Sigmoid colon (tissue), 7 donors: Measurements from ENCODE around the gene CRISP2. TPM values are rescaled to one million over a fixed set of nuclear protein-coding genes. Genes with fewer than 3 reads are reported as not detected.

Experiments
- DNase-seq: peaks from one replicate; pipeline ENCODE4 v3.0.0-alpha.2; 2019
- H3K27ac ChIP-seq, 4 donors: fragments of 200-600 bp; sonication (generic); one replicate each; pipeline ENCODE4 v1.5.1; 2016 to 2019; ENCODE audit warnings: mild to moderate bottlenecking in 1 of 4
- H3K27me3 ChIP-seq, 3 donors: fragments of 200-600 bp; sonication (generic); one replicate each; pipeline ENCODE4 v1.5.1; 2019; ENCODE audit warnings: mild to moderate bottlenecking in 1 of 3
- H3K36me3 ChIP-seq, 4 donors: fragments of 200-600 bp; sonication (generic); one replicate each; pipeline ENCODE4 v1.5.1; 2016 to 2019
- H3K4me1 ChIP-seq, 4 donors: fragments of 200-600 bp; sonication (generic); one replicate each; pipeline ENCODE4 v1.5.1; 2017 to 2019
- H3K4me3 ChIP-seq, 4 donors: fragments of 200-600 bp; sonication (generic); one replicate each; pipeline ENCODE4 v1.5.1; 2017 to 2019; ENCODE audit warnings: mild to moderate bottlenecking in 2 of 4, moderate library complexity in 1 of 4
- H3K9me3 ChIP-seq, 4 donors: fragments of 200-600 bp in 3 of 4; sonication (generic) in 3 of 4; one replicate each; pipeline versions ENCODE4 v1.5.1 to v1.6.1; 2013 to 2019
- EP300 ChIP-seq, 4 donors: sonication (generic); formaldehyde crosslinking; IDR thresholded peaks; one replicate each; pipeline ENCODE4 v1.6.1; 2017; ENCODE audit warnings: antibody characterized with exemption in 4 of 4
- POLR2A ChIP-seq, 2 donors: fragments of 450-650 bp; IDR thresholded peaks; one replicate each; pipeline ENCODE4 v1.6.1; 2016; ENCODE audit warnings: antibody characterized with exemption in 2 of 2, mild to moderate bottlenecking in 2 of 2, moderate library complexity in 2 of 2
- POLR2AphosphoS5 ChIP-seq, 4 donors: sonication (generic); formaldehyde crosslinking; IDR thresholded peaks; one replicate each; pipeline ENCODE4 v1.6.1; 2017; ENCODE audit warnings: antibody characterized with exemption in 4 of 4
- WGBS, 2 donors: extraction: QIAGEN DNeasy Blood & Tissue Kit; methylation state at CpG; one replicate each; pipeline ENCODE4 v1.1.7; 2013; 5-methylcytosine and 5-hydroxymethylcytosine counted together
- intact Hi-C: fragments of 100-400 bp; cut with DNase I; formaldehyde crosslinking; loops from one replicate; pipeline ENCODE4 v1.15.1; 2023
- polyA plus RNA-seq, 3 donors: library from polyadenylated mRNA; stranded (reverse); fragments of 200-250 nt; gene quantifications; one replicate each; pipeline ENCODE4 v1.2.3, GENCODE V29; 2013
- total RNA-seq, 4 donors: library from RNA; depleted of rRNA; stranded (reverse); fragments of >200 nt; gene quantifications; one replicate each; pipeline ENCODE4 v1.1.0, GENCODE V29; 2016
- TF ChIP-seq, protein P1 (sequence below), 4 experiments: fragments of 450-650 bp in 3 of 4; fragments of 200-600 bp in 1 of 4; IDR thresholded peaks; one replicate each; pipeline ENCODE4 v1.5.1; 2016 to 2019; ENCODE audit warnings: antibody characterized with exemption in 4 of 4, mild to moderate bottlenecking in 3 of 4, moderate library complexity in 2 of 4
- donor health status: healthy with polysubstance abuse.
- donor health status: Bipolar disorder and iron deficiency.
- donor health status: healthy.

The CRISP2 gene
- total and polyA plus RNA-seq, 7 donors = not detected

DNA sequence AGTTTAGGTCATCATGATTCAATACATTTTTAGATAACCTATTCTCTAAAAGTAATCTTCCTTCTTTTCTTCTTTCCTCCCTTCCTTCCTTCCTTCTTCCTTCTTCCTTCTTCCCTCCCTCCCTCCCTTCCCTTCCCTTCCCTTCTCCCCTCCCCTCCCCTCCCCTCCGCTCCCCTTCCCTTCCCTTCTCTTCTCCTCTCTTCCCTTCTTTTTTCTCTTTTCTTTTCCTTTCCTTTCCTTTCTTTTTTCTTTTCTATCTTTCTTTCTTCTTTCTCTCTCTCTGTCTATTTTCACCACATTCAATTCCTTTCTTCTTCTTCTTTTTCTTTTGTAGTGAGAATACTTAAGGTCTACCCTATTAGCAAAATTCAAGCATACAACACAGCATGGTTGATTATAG is 59.4 kb downstream of the CRISP2 start:
- Histone ChIP-seq H3K4me3 (no peak overlapping the region), H3K9me3 (no peaks in the 10 kb centered on the region), H3K4me1 (no peaks in the 10 kb centered on the region), H3K27me3 (no peaks in the 10 kb centered on the region), H3K36me3 (no peaks in the 10 kb centered on the region), H3K27ac (no peak overlapping the region)
- intact Hi-C loops = no loop called here
- WGBS, 2 donors = 95% methylated on average over 1 of the region's 1 CpG
- no peak for TF ChIP-seq POLR2A (IDR thresholded peaks at IDR 0.05)
- TF ChIP-seq, protein P1, sequence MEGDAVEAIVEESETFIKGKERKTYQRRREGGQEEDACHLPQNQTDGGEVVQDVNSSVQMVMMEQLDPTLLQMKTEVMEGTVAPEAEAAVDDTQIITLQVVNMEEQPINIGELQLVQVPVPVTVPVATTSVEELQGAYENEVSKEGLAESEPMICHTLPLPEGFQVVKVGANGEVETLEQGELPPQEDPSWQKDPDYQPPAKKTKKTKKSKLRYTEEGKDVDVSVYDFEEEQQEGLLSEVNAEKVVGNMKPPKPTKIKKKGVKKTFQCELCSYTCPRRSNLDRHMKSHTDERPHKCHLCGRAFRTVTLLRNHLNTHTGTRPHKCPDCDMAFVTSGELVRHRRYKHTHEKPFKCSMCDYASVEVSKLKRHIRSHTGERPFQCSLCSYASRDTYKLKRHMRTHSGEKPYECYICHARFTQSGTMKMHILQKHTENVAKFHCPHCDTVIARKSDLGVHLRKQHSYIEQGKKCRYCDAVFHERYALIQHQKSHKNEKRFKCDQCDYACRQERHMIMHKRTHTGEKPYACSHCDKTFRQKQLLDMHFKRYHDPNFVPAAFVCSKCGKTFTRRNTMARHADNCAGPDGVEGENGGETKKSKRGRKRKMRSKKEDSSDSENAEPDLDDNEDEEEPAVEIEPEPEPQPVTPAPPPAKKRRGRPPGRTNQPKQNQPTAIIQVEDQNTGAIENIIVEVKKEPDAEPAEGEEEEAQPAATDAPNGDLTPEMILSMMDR (IDR thresholded peaks at IDR 0.05) = no peak
- TF ChIP-seq POLR2AphosphoS5 (IDR thresholded peaks at IDR 0.05) = no peak
- TF ChIP-seq EP300 (IDR thresholded peaks at IDR 0.05) = no peak
- DNase-seq = no peak

DNA sequence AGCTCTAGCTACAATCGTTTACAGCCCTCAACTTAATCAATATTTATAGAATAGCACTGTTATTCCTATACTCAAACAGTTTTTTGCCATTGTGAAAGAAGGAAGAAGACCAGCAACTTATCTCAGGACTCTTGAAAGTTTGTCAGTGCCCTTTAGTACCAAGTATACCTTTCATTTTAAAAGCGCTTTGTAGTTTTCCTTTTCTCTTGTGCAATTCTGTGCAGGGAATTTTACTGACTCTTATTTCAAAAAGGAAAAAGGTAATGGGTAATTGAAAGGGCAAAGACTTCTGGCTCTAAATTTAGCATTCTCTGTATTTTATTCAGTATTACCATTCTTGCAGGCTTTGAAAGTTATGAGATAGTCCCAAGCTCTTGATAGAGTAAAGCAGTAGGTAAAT is 59.9 kb downstream of the CRISP2 start:
- intact Hi-C loops = no loop called here
- no peaks in the 10 kb centered on the region for H3K27me3 ChIP-seq
- no peak for DNase-seq
- no peak overlapping the region for H3K4me3 ChIP-seq
- H3K36me3 ChIP-seq = no peaks in the 10 kb centered on the region
- no peak overlapping the region for H3K27ac ChIP-seq
- no peaks in the 10 kb centered on the region for H3K4me1 ChIP-seq
- H3K9me3 ChIP-seq = no peaks in the 10 kb centered on the region
- 53 to 77% methylated on average over 2 of the region's 2 CpGs for WGBS, 2 donors
- no peak for TF ChIP-seq POLR2AphosphoS5 (IDR thresholded peaks at IDR 0.05)
- TF ChIP-seq POLR2A (IDR thresholded peaks at IDR 0.05) = no peak

GRCh38 chr6:49651239-49651638 is 62.1 kb downstream of the CRISP2 start:
- Histone ChIP-seq H3K36me3 (no peaks in the 10 kb centered on the region), H3K27me3 (no peaks in the 10 kb centered on the region), H3K4me1 (no peaks in the 10 kb centered on the region), H3K27ac (no peak overlapping the region), H3K4me3 (no peak overlapping the region), H3K9me3 (no peaks in the 10 kb centered on the region)
- intact Hi-C loops = no loop called here
- TF ChIP-seq, protein P1 (IDR thresholded peaks at IDR 0.05) = no peak
- no peak for TF ChIP-seq EP300 (IDR thresholded peaks at IDR 0.05)
- TF ChIP-seq POLR2AphosphoS5 (IDR thresholded peaks at IDR 0.05) = no peak
- no peak for TF ChIP-seq POLR2A (IDR thresholded peaks at IDR 0.05)
- no peak for DNase-seq
- WGBS, 2 donors = 79 to 84% methylated on average over 2 of the region's 2 CpGs

- Histone ChIP-seq H3K36me3 (no peaks in the 10 kb centered on the region), H3K4me1 (no peaks in the 10 kb centered on the region), H3K9me3 (no peaks in the 10 kb centered on the region), H3K4me3 (no peak overlapping the region), H3K27ac (no peak overlapping the region), H3K27me3 (no peaks in the 10 kb centered on the region)
- intact Hi-C loops = no loop called here
- 60 to 71% methylated on average over 1 of the region's 1 CpG for WGBS, 2 donors
- no peak for DNase-seq
- TF ChIP-seq EP300 (IDR thresholded peaks at IDR 0.05) = no peak
- TF ChIP-seq, protein P1 (IDR thresholded peaks at IDR 0.05) = no peak
- no peak for TF ChIP-seq POLR2A (IDR thresholded peaks at IDR 0.05)
- no peak for TF ChIP-seq POLR2AphosphoS5 (IDR thresholded peaks at IDR 0.05)
These were observed 63.4 kb downstream of the CRISP2 start for GRCh38 chr6:49649988-49650387.

GRCh38 chr6:49648036-49648435 is 65.3 kb downstream of the CRISP2 start:
- no peak for DNase-seq
- intact Hi-C loops = no loop called here
- no peak overlapping the region for H3K4me3 ChIP-seq
- no peaks in the 10 kb centered on the region for H3K36me3 ChIP-seq
- H3K27me3 ChIP-seq = no peaks in the 10 kb centered on the region
- no peaks in the 10 kb centered on the region for H3K9me3 ChIP-seq
- no peak overlapping the region for H3K27ac ChIP-seq
- TF ChIP-seq EP300 (IDR thresholded peaks at IDR 0.05) = no peak
- no peak for TF ChIP-seq POLR2AphosphoS5 (IDR thresholded peaks at IDR 0.05)
- TF ChIP-seq POLR2A (IDR thresholded peaks at IDR 0.05) = no peak
- TF ChIP-seq, protein P1 (IDR thresholded peaks at IDR 0.05) = no peak
- no peaks in the 10 kb centered on the region for H3K4me1 ChIP-seq
